ENCODE results near the gene AMFR. TPM values are rescaled to one million over a fixed set of nuclear protein-coding genes. Genes with fewer than 3 reads are reported as not detected.
A peak's percentile ranks its signal among the peaks of the same experiment; 100 is the strongest.
"Not testable (repeated sequence)": the region's sequence is repeated elsewhere in the genome, so short reads cannot be mapped to it uniquely, and the experiment has no call there.

Gene AMFR
- total RNA-seq, 2 experiments from 2014 or later = 42.0 to 45.4 TPM

- no peak overlapping the region for H3K27ac Mint-ChIP-seq
- H3K27me3 Mint-ChIP-seq = no peaks in the 10 kb centered on the region
- peaks cover 23% of the 10 kb centered on the region for H3K9me3 Mint-ChIP-seq
- H3K4me3 Mint-ChIP-seq = no peak overlapping the region
- ChIA-PET CTCF (no interaction called here), POLR2A (no interaction called here)
- no peak for DNase-seq
- intact Hi-C loops (cut with micrococcal nuclease) = no loop called here
- no peaks in the 10 kb centered on the region for H3K4me1 Mint-ChIP-seq (ENCODE audit: low read depth)
- H3K36me3 Mint-ChIP-seq = peaks cover 82% of the 10 kb centered on the region
These were observed 42.4 kb downstream of the AMFR start for GRCh38 chr16:56382901-56383355.

GRCh38 chr16:56382459-56382858 is 42.9 kb downstream of the AMFR start:
- peaks cover 2% of the 10 kb centered on the region for H3K4me1 Mint-ChIP-seq (ENCODE audit: low read depth)
- no peak for DNase-seq
- CTCF ChIA-PET = no interaction called here
- POLR2A ChIA-PET = no interaction called here
- peaks cover 23% of the 10 kb centered on the region for H3K9me3 Mint-ChIP-seq
- H3K36me3 Mint-ChIP-seq = peaks cover 79% of the 10 kb centered on the region
- H3K4me3 Mint-ChIP-seq = no peak overlapping the region
- no peaks in the 10 kb centered on the region for H3K27me3 Mint-ChIP-seq
- intact Hi-C loops (cut with micrococcal nuclease) = no loop called here
- no peak overlapping the region for H3K27ac Mint-ChIP-seq

GRCh38 chr16:56380778-56381485 is 44.4 kb downstream of the AMFR start:
- POLR2A ChIA-PET; H3K4me1 Mint-ChIP-seq (ENCODE audit: low read depth); intact Hi-C loops (cut with micrococcal nuclease); H3K27ac Mint-ChIP-seq; DNase-seq; H3K27me3 Mint-ChIP-seq; H3K4me3 Mint-ChIP-seq; CTCF ChIA-PET: not testable (repeated sequence)
- peaks cover 76% of the 10 kb centered on the region for H3K36me3 Mint-ChIP-seq
- peaks cover 23% of the 10 kb centered on the region for H3K9me3 Mint-ChIP-seq

GRCh38 chr16:56379044-56379443 is 46.3 kb downstream of the AMFR start:
- H3K4me3 Mint-ChIP-seq; H3K4me1 Mint-ChIP-seq (ENCODE audit: low read depth); DNase-seq; POLR2A ChIA-PET; CTCF ChIA-PET; H3K27me3 Mint-ChIP-seq; intact Hi-C loops (cut with micrococcal nuclease); H3K27ac Mint-ChIP-seq: not testable (repeated sequence)
- H3K36me3 Mint-ChIP-seq = peaks cover 66% of the 10 kb centered on the region
- peaks cover 23% of the 10 kb centered on the region for H3K9me3 Mint-ChIP-seq

- DNase-seq; H3K27me3 Mint-ChIP-seq; H3K27ac Mint-ChIP-seq; H3K9me3 Mint-ChIP-seq; H3K4me3 Mint-ChIP-seq; CTCF ChIA-PET; intact Hi-C loops (cut with micrococcal nuclease); POLR2A ChIA-PET: not testable (repeated sequence)
- H3K36me3 Mint-ChIP-seq = peaks cover 35% of the 10 kb centered on the region
- H3K4me1 Mint-ChIP-seq (ENCODE audit: low read depth) = peaks cover 20% of the 10 kb centered on the region
These were observed 49.6 kb downstream of the AMFR start for GRCh38 chr16:56375792-56376191.

- intact Hi-C loops (cut with micrococcal nuclease) = no loop called here
- H3K4me3 Mint-ChIP-seq = no peak overlapping the region
- no peak overlapping the region for H3K27ac Mint-ChIP-seq
- peaks cover 7% of the 10 kb centered on the region for H3K36me3 Mint-ChIP-seq
- no peaks in the 10 kb centered on the region for H3K9me3 Mint-ChIP-seq
- no peak for DNase-seq
- CTCF ChIA-PET = no interaction called here
- peaks cover 20% of the 10 kb centered on the region for H3K4me1 Mint-ChIP-seq (ENCODE audit: low read depth)
- POLR2A ChIA-PET = no interaction called here
- H3K27me3 Mint-ChIP-seq = no peaks in the 10 kb centered on the region
These were observed 52.3 kb downstream of the AMFR start for GRCh38 chr16:56373003-56373402.

GRCh38 chr16:56372013-56372634 is 53.2 kb downstream of the AMFR start:
- Mint-ChIP-seq H3K36me3 (peaks cover 6% of the 10 kb centered on the region), H3K4me3 (no peak overlapping the region), H3K27ac (no peak overlapping the region), H3K4me1 (ENCODE audit: low read depth) (peaks cover 16% of the 10 kb centered on the region), H3K9me3 (no peaks in the 10 kb centered on the region), H3K27me3 (no peaks in the 10 kb centered on the region)
- POLR2A ChIA-PET = no interaction called here
- CTCF ChIA-PET = no interaction called here
- DNase-seq = peak; percentile 27
- intact Hi-C loops (cut with micrococcal nuclease) = no loop called here

GRCh38 chr16:56371660-56371937 is 53.7 kb downstream of the AMFR start:
- peaks cover 16% of the 10 kb centered on the region for H3K4me1 Mint-ChIP-seq (ENCODE audit: low read depth)
- no peaks in the 10 kb centered on the region for H3K9me3 Mint-ChIP-seq
- ChIA-PET CTCF (no interaction called here), POLR2A (no interaction called here)
- intact Hi-C loops (cut with micrococcal nuclease) = no loop called here
- no peak for DNase-seq
- peaks cover 8% of the 10 kb centered on the region for H3K36me3 Mint-ChIP-seq
- no peak overlapping the region for H3K27ac Mint-ChIP-seq
- no peak overlapping the region for H3K4me3 Mint-ChIP-seq
- no peaks in the 10 kb centered on the region for H3K27me3 Mint-ChIP-seq

GRCh38 chr16:56370875-56371659 is 54.3 kb downstream of the AMFR start:
- H3K27ac Mint-ChIP-seq = no peak overlapping the region
- intact Hi-C loops (cut with micrococcal nuclease) = no loop called here
- POLR2A ChIA-PET = no interaction called here

GRCh38 chr16:56370185-56370874 is 55.0 kb downstream of the AMFR start:
- H3K4me3 Mint-ChIP-seq = no peak overlapping the region
- POLR2A ChIA-PET = no interaction called here
- intact Hi-C loops (cut with micrococcal nuclease) = no loop called here
- H3K9me3 Mint-ChIP-seq = no peaks in the 10 kb centered on the region
- H3K4me1 Mint-ChIP-seq (ENCODE audit: low read depth) = peaks cover 14% of the 10 kb centered on the region
- CTCF ChIA-PET = interaction anchor here (0.9 to 1.3 kb wide), 2 partner anchors 10 to 14 kb away, joined by 4 read pairs; no protein-coding TSS in a partner anchor
- no peak for DNase-seq
- H3K27ac Mint-ChIP-seq = no peak overlapping the region
- peaks cover 5% of the 10 kb centered on the region for H3K36me3 Mint-ChIP-seq
- H3K27me3 Mint-ChIP-seq = no peaks in the 10 kb centered on the region

More at GRCh38 chr16:56370875-56371659, 54.3 kb downstream of the AMFR start:
- CTCF ChIA-PET = interaction anchor here (1.3 kb wide), 1 partner anchor 14 kb away, joined by 4 read pairs; no protein-coding TSS in a partner anchor
- Mint-ChIP-seq H3K4me3 (no peak overlapping the region), H3K9me3 (no peaks in the 10 kb centered on the region), H3K27me3 (no peaks in the 10 kb centered on the region), H3K4me1 (ENCODE audit: low read depth) (peaks cover 16% of the 10 kb centered on the region), H3K36me3 (peaks cover 8% of the 10 kb centered on the region)
- no peak for DNase-seq

GRCh38 chr16:56369202-56369601 is 56.1 kb downstream of the AMFR start:
- Mint-ChIP-seq H3K4me3 (no peak overlapping the region), H3K4me1 (ENCODE audit: low read depth) (peaks cover 13% of the 10 kb centered on the region), H3K27ac (no peak overlapping the region), H3K27me3 (no peaks in the 10 kb centered on the region), H3K9me3 (no peaks in the 10 kb centered on the region), H3K36me3 (peaks cover 5% of the 10 kb centered on the region)
- DNase-seq = no peak
- ChIA-PET CTCF (interaction anchor here (0.9 to 1.7 kb wide), 2 partner anchors 9 to 13 kb away, joined by 4 to 5 read pairs; no protein-coding TSS in a partner anchor), POLR2A (no interaction called here)
- intact Hi-C loops (cut with micrococcal nuclease) = no loop called here

- H3K36me3 Mint-ChIP-seq = peaks cover 3% of the 10 kb centered on the region
- ChIA-PET POLR2A (no interaction called here), CTCF (interaction anchor here (1.7 kb wide), 1 partner anchor 12 kb away, joined by 5 read pairs; no protein-coding TSS in a partner anchor)
- no peaks in the 10 kb centered on the region for H3K27me3 Mint-ChIP-seq
- no peak for DNase-seq
- peaks cover 13% of the 10 kb centered on the region for H3K4me1 Mint-ChIP-seq (ENCODE audit: low read depth)
- H3K4me3 Mint-ChIP-seq = no peak overlapping the region
- intact Hi-C loops (cut with micrococcal nuclease) = no loop called here
- no peak overlapping the region for H3K27ac Mint-ChIP-seq
- no peaks in the 10 kb centered on the region for H3K9me3 Mint-ChIP-seq
These were observed 56.8 kb downstream of the AMFR start for GRCh38 chr16:56368545-56368944.
